Body of pancreas (tissue), 4 donors: Measurements from ENCODE around the gene PDCD1. TPM values are rescaled to one million over a fixed set of nuclear protein-coding genes. Genes with fewer than 3 reads are reported as not detected.

Experiments
- ATAC-seq: fragments of 150-250 bp; one replicate; pipeline ENCODE4 v1.9.1; 2016
- DNase-seq, 4 donors: peaks; one replicate each; pipeline ENCODE4 v3.0.0-alpha.2; 2019
- H3K27ac ChIP-seq, 4 donors: fragments of 200-600 bp; sonication (generic); 1 replicate in 3 of 4; 2 replicates in 1 of 4; pipeline versions ENCODE4 v1.5.1 to v1.6.1; 2016 to 2019; ENCODE audit warnings: mild to moderate bottlenecking in 1 of 4, mixed read lengths in 1 of 4, moderate library complexity in 1 of 4
- H3K27me3 ChIP-seq, 2 donors: fragments of 200-600 bp; sonication (generic); one replicate each; pipeline ENCODE4 v1.6.0; 2016; ENCODE audit warnings: mild to moderate bottlenecking in 1 of 2
- H3K36me3 ChIP-seq, 2 donors: fragments of 200-600 bp; sonication (generic); replicated peaks in 1 of 2; 2 replicates each; pipeline ENCODE4 v1.5.1; 2016; ENCODE audit warnings: low read depth in 2 of 2; ENCODE audit not compliant: insufficient read depth in 1 of 2
- H3K4me1 ChIP-seq: fragments of 200-600 bp; sonication (generic); one replicate; pipeline ENCODE4 v1.6.0; 2016
- H3K4me3 ChIP-seq, 2 donors: fragments of 200-600 bp; sonication (generic); 1 replicate in 1 of 2; 2 replicates in 1 of 2; pipeline ENCODE4 v1.5.1; 2016 to 2019
- H3K9me3 ChIP-seq, 3 donors: fragments of 200-600 bp; sonication (generic); 1 replicate in 2 of 3; 2 replicates in 1 of 3; pipeline ENCODE4 v1.5.1; 2016
- CTCF ChIP-seq, 7 experiments: fragments of 450-650 bp in 4 of 7; fragments of 200-600 bp in 3 of 7; sonication (generic) in 3 of 7; IDR thresholded peaks; one replicate each; pipeline ENCODE4 v1.5.1; 2016 to 2019; ENCODE audit warnings: antibody characterized with exemption in 7 of 7
- POLR2A ChIP-seq, 3 donors: fragments of 450-650 bp; IDR thresholded peaks; one replicate each; pipeline ENCODE4 v1.6.1; 2016; ENCODE audit warnings: antibody characterized with exemption in 3 of 3, mild to moderate bottlenecking in 2 of 3
- WGBS, 2 donors: methylation state at CpG; one replicate each; pipeline ENCODE4 v1.1.5; 2017; 5-methylcytosine and 5-hydroxymethylcytosine counted together
- intact Hi-C: fragments of 100-400 bp; cut with DNase I; formaldehyde crosslinking; loops from one replicate; pipeline ENCODE4 v1.15.1; 2023
- total RNA-seq, 2 donors: library from RNA; depleted of rRNA; stranded (reverse); fragments of >200 nt; gene quantifications; one replicate each; pipeline ENCODE4 v1.1.0, GENCODE V29; 2016

Gene PDCD1
- total RNA-seq, 2 donors from 2014 or later: 0.99 to 1.3 TPM

GRCh38 chr2:241865416-241865956 is 6.8 kb upstream of the PDCD1 start:
- WGBS, 2 donors: 67 to 71% methylated on average over 3 of the region's 3 CpGs
- peaks cover 0 to 20% of the 10 kb centered on the region in 2 donors for H3K27me3 ChIP-seq
- no peak for DNase-seq

GRCh38 chr2:241864850-241865213 is 6.1 kb upstream of the PDCD1 start:
- Histone ChIP-seq H3K27me3 (peaks cover 0 to 20% of the 10 kb centered on the region in 2 donors), H3K9me3 (no peaks in the 10 kb centered on the region), H3K4me1 (peaks cover 6% of the 10 kb centered on the region), H3K4me3 (no peak overlapping the region), H3K36me3 (no peaks in the 10 kb centered on the region), H3K27ac (no peak overlapping the region)
- WGBS, 2 donors: 74 to 81% methylated on average over 5 of the region's 5 CpGs
- TF ChIP-seq POLR2A (IDR thresholded peaks at IDR 0.05): no peak
- no peak for TF ChIP-seq CTCF (IDR thresholded peaks at IDR 0.05)
- intact Hi-C loops: no loop called here
- ATAC-seq (no peak), DNase-seq (no peak)

More at GRCh38 chr2:241865416-241865956, 6.8 kb upstream of the PDCD1 start:
- intact Hi-C loops: no loop called here
- Histone ChIP-seq H3K4me1 (peaks cover 6% of the 10 kb centered on the region), H3K27ac (no peak overlapping the region), H3K4me3 (no peak overlapping the region), H3K36me3 (no peaks in the 10 kb centered on the region), H3K9me3 (no peaks in the 10 kb centered on the region)
- ATAC-seq: no peak
- no peak for TF ChIP-seq POLR2A (IDR thresholded peaks at IDR 0.05)
- no peak for TF ChIP-seq CTCF (IDR thresholded peaks at IDR 0.05)

DNA sequence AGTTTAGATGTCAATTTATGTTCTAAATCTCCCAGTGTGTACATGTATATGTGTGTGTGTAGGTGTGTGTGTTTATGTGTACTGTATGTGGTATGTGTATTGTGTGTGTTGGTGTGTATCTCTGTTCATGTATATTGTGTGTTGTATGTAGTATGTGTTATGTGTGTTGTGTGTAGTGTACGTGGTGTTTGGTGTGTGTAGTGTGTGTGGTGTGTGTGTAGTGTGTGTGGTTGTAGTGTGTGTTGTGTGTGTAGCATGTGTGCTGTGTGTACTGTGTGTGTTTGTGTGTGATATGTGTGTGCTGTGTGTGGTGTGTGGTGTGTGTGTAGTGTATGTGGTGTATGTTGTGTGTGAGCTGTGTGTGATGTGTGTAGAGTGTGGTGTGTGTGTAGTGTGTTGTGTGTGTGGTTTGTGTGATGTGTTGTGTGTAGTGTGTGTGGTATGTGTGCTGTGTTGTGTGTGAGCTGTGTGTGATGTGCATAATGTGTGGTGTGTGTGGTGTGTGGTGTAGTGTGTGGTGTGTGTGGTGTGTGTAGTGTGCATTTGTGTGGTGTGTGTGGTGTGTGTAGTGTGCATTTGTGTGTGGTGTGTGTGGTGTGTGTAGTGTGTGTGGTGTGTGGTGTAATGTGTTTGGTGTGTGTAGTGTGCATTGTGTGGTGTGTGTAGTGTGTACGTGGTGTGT is 5.6 kb upstream of the PDCD1 start:
- no peak overlapping the region for H3K27ac ChIP-seq
- 84 to 93% methylated on average over 2 of the region's 2 CpGs for WGBS, 2 donors
- ATAC-seq (no peak), DNase-seq (no peak)
- H3K9me3 ChIP-seq: no peaks in the 10 kb centered on the region
- no peak overlapping the region for H3K4me3 ChIP-seq
- H3K4me1 ChIP-seq: peaks cover 10% of the 10 kb centered on the region
- no peaks in the 10 kb centered on the region for H3K36me3 ChIP-seq
- intact Hi-C loops: no loop called here
- H3K27me3 ChIP-seq: peaks cover 0 to 20% of the 10 kb centered on the region in 2 donors
- TF ChIP-seq CTCF (IDR thresholded peaks at IDR 0.05) (no peak), POLR2A (IDR thresholded peaks at IDR 0.05) (no peak)

GRCh38 chr2:241863536-241863954 is 4.9 kb upstream of the PDCD1 start:
- intact Hi-C loops: no loop called here
- no peak for ATAC-seq
- DNase-seq: no peak
- H3K9me3 ChIP-seq: no peaks in the 10 kb centered on the region
- TF ChIP-seq POLR2A (IDR thresholded peaks at IDR 0.05) (no peak), CTCF (IDR thresholded peaks at IDR 0.05) (no peak)
- 20 to 26% methylated on average over 12 to 29 of the region's 29 CpGs for WGBS, 2 donors
- no peaks in the 10 kb centered on the region for H3K36me3 ChIP-seq
- H3K4me3 ChIP-seq: no peak overlapping the region
- no peak overlapping the region for H3K27ac ChIP-seq
- peaks cover 0 to 20% of the 10 kb centered on the region in 2 donors for H3K27me3 ChIP-seq
- peaks cover 10% of the 10 kb centered on the region for H3K4me1 ChIP-seq
